GM18498 (cell line): ENCODE data around the gene NBPF10.
"Not testable (repeated sequence)": the region's sequence is repeated elsewhere in the genome, so short reads cannot be mapped to it uniquely, and the experiment has no call there.

Experiments used
- ATAC-seq: cut with Tn5 transposase; IDR thresholded peaks from one replicate; pipeline ENCODE4 v1.9.1; 2021; ENCODE audit warnings: mild to moderate bottlenecking, moderate library complexity; ENCODE audit not compliant: unreplicated experiment

NBPF10 gene

GRCh38 chr1:146144465-146144864 lies at the start of gene NBPF10:
TSS of gene NBPF10 (minus strand) at chr1:146144804. CDS start at chr1:146144769, 35 bp downstream.
- not testable (repeated sequence) for ATAC-seq

GRCh38 chr1:146174531-146174930 lies 29.9 kb upstream of the NBPF10 start:
- not testable (repeated sequence) for ATAC-seq

- ATAC-seq, result not testable (repeated sequence)
Measured at GRCh38 chr1:146167740-146168139, 23.1 kb upstream of the NBPF10 start.

DNA sequence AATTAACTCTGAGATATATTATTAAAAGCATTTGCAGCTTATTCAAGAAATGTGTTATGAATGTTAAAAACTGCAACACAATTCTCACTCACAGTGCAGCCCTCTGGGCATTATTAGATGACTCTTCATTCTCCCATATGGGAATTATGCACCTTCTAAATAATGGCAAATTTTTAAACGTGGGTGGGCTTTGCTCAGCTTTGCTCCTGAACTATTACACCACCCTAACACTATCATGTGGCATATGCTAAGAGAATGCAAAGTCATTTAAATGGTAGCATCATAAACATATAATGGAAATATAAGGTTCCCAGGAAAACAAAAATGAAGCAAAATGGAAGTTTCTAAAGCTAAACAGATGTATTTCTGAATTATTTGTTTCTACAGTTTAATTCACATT lies 22.7 kb upstream of the NBPF10 start:
- not testable (repeated sequence) for ATAC-seq
